Smooth muscle cell (in vitro differentiated cells): ENCODE results near the gene SLIT3. TPM values are rescaled to one million over a fixed set of nuclear protein-coding genes. Genes with fewer than 3 reads are reported as not detected.

Experiments
- DNase-seq: peaks from one replicate; lab custom pipeline; 2025; ENCODE audit not compliant: unreplicated experiment; lab: John Stamatoyannopoulos, UW
- H2AFZ ChIP-seq: fragments of 200-600 bp; sonication (generic); 2 replicates; pipeline ENCODE4 v1.6.0; 2016; ENCODE audit warnings: antibody characterized with exemption, low read depth, mild to moderate bottlenecking
- H3F3A ChIP-seq: fragments of 200-600 bp; sonication (generic); 2 replicates; pipeline ENCODE4 v1.6.0; 2017; ENCODE audit warnings: antibody characterized with exemption, low read depth
- H3K27ac ChIP-seq: fragments of 200-600 bp; sonication (generic); 2 replicates; pipeline ENCODE4 v1.5.1; 2016; ENCODE audit warnings: low read depth, mild to moderate bottlenecking
- H3K27me3 ChIP-seq: fragments of 200-600 bp; sonication (generic); 2 replicates; pipeline ENCODE4 v1.6.1; 2016; ENCODE audit warnings: low read depth, mild to moderate bottlenecking
- H3K36me3 ChIP-seq: fragments of 200-600 bp; sonication (generic); 2 replicates; pipeline ENCODE4 v1.5.1; 2016; ENCODE audit warnings: low read depth
- H3K4me1 ChIP-seq: fragments of 200-600 bp; sonication (generic); 2 replicates; pipeline ENCODE4 v1.5.1; 2016; ENCODE audit warnings: low read depth
- H3K4me2 ChIP-seq: fragments of 200-600 bp; sonication (generic); 2 replicates; pipeline ENCODE4 v1.6.0; 2016; ENCODE audit warnings: mild to moderate bottlenecking
- H3K4me3 ChIP-seq: fragments of 200-600 bp; sonication (generic); 2 replicates; pipeline ENCODE4 v1.5.1; 2016; ENCODE audit warnings: mild to moderate bottlenecking
- H3K79me2 ChIP-seq: fragments of 200-600 bp; sonication (generic); 2 replicates; pipeline ENCODE4 v1.6.0; 2016; ENCODE audit warnings: low read depth, mild to moderate bottlenecking
- H3K9ac ChIP-seq: fragments of 200-600 bp; sonication (generic); 2 replicates; pipeline ENCODE4 v1.6.0; 2016; ENCODE audit warnings: low read depth
- H3K9me3 ChIP-seq: fragments of 200-600 bp; sonication (generic); replicated peaks from 2 replicates; pipeline ENCODE4 v1.5.1; 2016; ENCODE audit warnings: low read depth
- H4K20me1 ChIP-seq: fragments of 200-600 bp; sonication (generic); 2 replicates; pipeline ENCODE4 v1.6.0; 2016; ENCODE audit warnings: low read depth
- WGBS: methylation state at CpG from one replicate; pipeline ENCODE4 v1.1.7; 2016; ENCODE audit warnings: low lambda C conversion rate; 5-methylcytosine and 5-hydroxymethylcytosine counted together
- polyA plus RNA-seq: library from polyadenylated mRNA; unstranded; fragments of >200 nt; fragmentation: Nextera tagmentation; extraction: Ambion mirVana; gene quantifications from 2 replicates; pipeline ENCODE4 v1.2.1, GENCODE V29; 2016
- total RNA-seq: library from RNA; depleted of rRNA; stranded (reverse); fragments of >200 nt; gene quantifications from 2 replicates; pipeline ENCODE4 v1.2.3, GENCODE V29; 2014
- TF ChIP-seq, protein P1 (sequence below): fragments of 200-600 bp; sonication (generic); IDR thresholded peaks from 2 replicates; pipeline ENCODE4 v1.5.1; 2017; ENCODE audit warnings: borderline replicate concordance, mild to moderate bottlenecking, antibody characterized with exemption; ENCODE audit not compliant: insufficient read depth, poor library complexity, severe bottlenecking

The SLIT3 gene
- total and polyA plus RNA-seq, 2 experiments from 2014 or later, result 25.4 to 29.5 TPM

DNA sequence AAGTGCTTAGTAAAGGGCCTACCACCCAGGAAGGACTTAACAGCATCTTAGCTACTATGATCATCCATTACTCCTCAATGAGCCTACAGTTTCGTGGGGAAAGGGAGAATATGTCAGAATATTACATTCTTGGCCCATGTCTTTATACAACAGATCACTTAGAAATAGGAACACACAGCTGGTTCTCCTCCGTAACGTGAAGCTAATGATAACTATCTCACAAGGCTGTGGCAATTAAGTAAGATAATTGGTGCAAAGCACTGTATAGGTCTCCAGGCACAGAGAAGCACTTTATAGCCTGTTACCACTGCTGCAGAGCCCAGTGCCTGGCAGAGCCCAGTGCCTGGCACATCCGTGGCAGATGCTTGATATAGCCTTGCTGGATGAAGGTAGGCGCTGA, 347.6 kb downstream of the SLIT3 start:
- H3K4me3 ChIP-seq, result no peak overlapping the region
- DNase-seq, result no peak
- H3K9me3 ChIP-seq, result no peaks in the 10 kb centered on the region
- no peak overlapping the region for H3K9ac ChIP-seq
- H2AFZ ChIP-seq, result no peak overlapping the region
- H3K36me3 ChIP-seq, result no peaks in the 10 kb centered on the region
- no peak overlapping the region for H3K4me2 ChIP-seq
- 87% methylated on average over 5 of the region's 5 CpGs for WGBS
- H3F3A ChIP-seq, result no peaks in the 10 kb centered on the region
- no peaks in the 10 kb centered on the region for H4K20me1 ChIP-seq
- no peak overlapping the region for H3K27ac ChIP-seq
- no peaks in the 10 kb centered on the region for H3K27me3 ChIP-seq
- H3K79me2 ChIP-seq, result no peaks in the 10 kb centered on the region
- no peaks in the 10 kb centered on the region for H3K4me1 ChIP-seq
- TF ChIP-seq, protein P1, sequence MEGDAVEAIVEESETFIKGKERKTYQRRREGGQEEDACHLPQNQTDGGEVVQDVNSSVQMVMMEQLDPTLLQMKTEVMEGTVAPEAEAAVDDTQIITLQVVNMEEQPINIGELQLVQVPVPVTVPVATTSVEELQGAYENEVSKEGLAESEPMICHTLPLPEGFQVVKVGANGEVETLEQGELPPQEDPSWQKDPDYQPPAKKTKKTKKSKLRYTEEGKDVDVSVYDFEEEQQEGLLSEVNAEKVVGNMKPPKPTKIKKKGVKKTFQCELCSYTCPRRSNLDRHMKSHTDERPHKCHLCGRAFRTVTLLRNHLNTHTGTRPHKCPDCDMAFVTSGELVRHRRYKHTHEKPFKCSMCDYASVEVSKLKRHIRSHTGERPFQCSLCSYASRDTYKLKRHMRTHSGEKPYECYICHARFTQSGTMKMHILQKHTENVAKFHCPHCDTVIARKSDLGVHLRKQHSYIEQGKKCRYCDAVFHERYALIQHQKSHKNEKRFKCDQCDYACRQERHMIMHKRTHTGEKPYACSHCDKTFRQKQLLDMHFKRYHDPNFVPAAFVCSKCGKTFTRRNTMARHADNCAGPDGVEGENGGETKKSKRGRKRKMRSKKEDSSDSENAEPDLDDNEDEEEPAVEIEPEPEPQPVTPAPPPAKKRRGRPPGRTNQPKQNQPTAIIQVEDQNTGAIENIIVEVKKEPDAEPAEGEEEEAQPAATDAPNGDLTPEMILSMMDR, result no peak

DNA sequence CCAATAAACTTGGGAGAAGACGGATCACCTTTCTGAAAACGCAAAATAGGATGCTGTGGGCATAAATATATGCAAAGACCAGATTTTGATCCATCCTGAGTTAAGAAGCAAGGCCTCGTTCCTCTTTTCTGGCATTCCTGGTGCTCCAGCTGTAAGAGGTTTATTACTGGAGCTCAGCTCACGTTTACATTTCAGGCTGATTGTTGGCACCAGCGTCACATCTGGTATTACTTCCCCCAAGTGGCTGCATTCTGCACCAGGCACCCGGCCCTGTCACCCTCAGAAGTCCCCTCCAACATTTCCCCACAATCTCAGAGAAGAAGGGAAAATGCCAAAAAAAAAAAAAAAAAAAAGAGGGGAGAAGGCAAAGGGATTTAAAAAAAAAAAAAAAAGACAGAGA, 348.7 kb downstream of the SLIT3 start:
- Histone ChIP-seq H3K36me3 (no peaks in the 10 kb centered on the region), H4K20me1 (no peaks in the 10 kb centered on the region), H3K4me2 (no peak overlapping the region), H3F3A (no peaks in the 10 kb centered on the region), H3K27ac (no peak overlapping the region), H3K4me3 (no peak overlapping the region), H3K9me3 (no peaks in the 10 kb centered on the region), H2AFZ (no peak overlapping the region), H3K4me1 (no peaks in the 10 kb centered on the region), H3K9ac (no peak overlapping the region), H3K79me2 (no peaks in the 10 kb centered on the region), H3K27me3 (no peaks in the 10 kb centered on the region)
- DNase-seq, result no peak
- 74% methylated on average over 6 of the region's 6 CpGs for WGBS
- TF ChIP-seq, protein P1, result no peak

DNA sequence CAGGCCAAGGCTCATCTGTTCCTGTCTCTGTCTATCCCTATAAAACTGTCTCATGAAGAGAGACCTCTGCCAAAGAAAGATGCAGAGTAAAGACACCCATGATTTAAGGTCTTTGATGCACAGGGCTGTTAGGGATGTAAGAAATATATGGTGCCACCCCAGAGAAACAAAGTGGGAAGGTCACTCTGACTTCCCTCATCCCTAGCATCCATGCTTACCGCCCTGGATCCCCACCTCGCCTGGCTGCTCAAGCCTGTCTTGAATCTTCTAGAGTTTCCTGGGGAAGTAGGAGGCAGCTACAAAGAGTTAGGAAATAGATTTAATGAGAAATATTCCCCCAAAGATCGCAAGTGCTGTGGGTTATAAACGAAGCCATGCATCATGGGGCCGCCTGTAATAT, 349.2 kb downstream of the SLIT3 start:
- Histone ChIP-seq H3K9ac (no peak overlapping the region), H4K20me1 (no peaks in the 10 kb centered on the region), H3K4me1 (no peaks in the 10 kb centered on the region), H3K79me2 (no peaks in the 10 kb centered on the region), H3F3A (no peaks in the 10 kb centered on the region), H3K27ac (no peak overlapping the region), H3K4me2 (no peak overlapping the region), H3K27me3 (no peaks in the 10 kb centered on the region), H3K9me3 (no peaks in the 10 kb centered on the region), H3K36me3 (no peaks in the 10 kb centered on the region), H3K4me3 (no peak overlapping the region), H2AFZ (no peak overlapping the region)
- TF ChIP-seq, protein P1, result no peak
- no peak for DNase-seq
- WGBS, result 97% methylated on average over 5 of the region's 5 CpGs

DNA sequence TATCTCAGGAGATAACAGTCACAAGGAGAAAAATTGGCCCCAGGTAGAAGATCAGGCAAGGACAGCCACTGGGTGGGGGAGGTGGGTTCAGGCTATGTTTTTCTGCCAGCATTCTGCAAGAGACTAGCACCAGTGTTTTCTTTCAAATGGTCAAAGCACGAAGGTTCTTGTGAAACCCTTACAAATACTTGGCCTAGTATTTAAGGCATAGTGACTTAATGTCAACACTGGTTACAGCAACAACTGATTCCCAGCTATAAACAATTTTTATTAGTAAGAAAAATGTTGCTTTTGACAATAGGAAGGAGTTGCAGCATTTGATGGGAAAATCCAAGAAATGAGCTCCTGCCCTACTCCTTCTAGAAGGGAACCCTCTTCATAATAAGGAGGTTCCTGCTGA, 349.6 kb downstream of the SLIT3 start:
- 43% methylated on average over 1 of the region's 1 CpG for WGBS
- no peaks in the 10 kb centered on the region for H3K9me3 ChIP-seq
- DNase-seq, result no peak

More for the DNA sequence above, 349.6 kb downstream of the SLIT3 start:
- no peaks in the 10 kb centered on the region for H3K27me3 ChIP-seq
- H3K4me3 ChIP-seq, result no peak overlapping the region
- no peak overlapping the region for H3K4me2 ChIP-seq
- TF ChIP-seq, protein P1, result no peak
- H2AFZ ChIP-seq, result no peak overlapping the region
- no peaks in the 10 kb centered on the region for H3K4me1 ChIP-seq
- no peaks in the 10 kb centered on the region for H3K79me2 ChIP-seq
- H3K36me3 ChIP-seq, result no peaks in the 10 kb centered on the region
- H4K20me1 ChIP-seq, result no peaks in the 10 kb centered on the region
- H3K9ac ChIP-seq, result no peak overlapping the region
- no peaks in the 10 kb centered on the region for H3F3A ChIP-seq
- H3K27ac ChIP-seq, result no peak overlapping the region
